Naive thymus-derived CD4-positive, alpha-beta T cell (primary cell): ENCODE data around the gene KLK12. TPM values are rescaled to one million over a fixed set of nuclear protein-coding genes. Genes with fewer than 3 reads are reported as not detected.
A peak's percentile ranks its signal among the peaks of the same experiment; 100 is the strongest.

Experiments
- ATAC-seq: fragments of 150-1000 bp; cut with Tn5 transposase; 2 replicates; pipeline ENCODE4 v1.10.0; 2021; ENCODE audit warnings: mild to moderate bottlenecking, moderate library complexity
- CTCF ChIA-PET: fragments of 350-600 bp; sonication (Branson Sonifier 250); formaldehyde crosslinking; loops from one replicate; lab custom pipeline; 2021; ENCODE audit warnings: antibody characterized with exemption; lab: Charles Lee
- POLR2A ChIA-PET: fragments of 350-600 bp; sonication (Branson Sonifier 250); formaldehyde crosslinking; loops from one replicate; lab custom pipeline; 2021; ENCODE audit warnings: antibody characterized with exemption, inconsistent platforms; lab: Charles Lee
- DNase-seq, 9 donors: peaks; one replicate each; pipeline versions ENCODE4 v3.0.0 to v3.0.0-alpha.2; 2020 to 2022; ENCODE audit warnings: mixed read lengths in 1 of 9
- H3K27ac ChIP-seq: one replicate; pipeline ENCODE4 v1.7.0; 2013; ENCODE audit warnings: mild to moderate bottlenecking, low read depth, low read length, moderate library complexity
- H3K27me3 ChIP-seq, 2 donors: one replicate each; pipeline ENCODE4 v1.7.0; 2013; ENCODE audit warnings: low read length in 2 of 2, mild to moderate bottlenecking in 2 of 2, moderate library complexity in 2 of 2; ENCODE audit not compliant: control insufficient read depth in 2 of 2, insufficient read depth in 2 of 2
- H3K36me3 ChIP-seq, 3 experiments: 1 replicate in 2 of 3; 2 replicates in 1 of 3; pipeline ENCODE4 v1.7.0; 2013; ENCODE audit warnings: low read length in 3 of 3, mild to moderate bottlenecking in 3 of 3, moderate library complexity in 1 of 3; ENCODE audit not compliant: insufficient read depth in 3 of 3, control insufficient read depth in 2 of 3
- H3K4me1 ChIP-seq, 2 donors: one replicate each; pipeline ENCODE4 v1.7.0; 2013; ENCODE audit warnings: low read length in 2 of 2, mild to moderate bottlenecking in 2 of 2, moderate library complexity in 1 of 2; ENCODE audit not compliant: control insufficient read depth in 2 of 2, insufficient read depth in 2 of 2
- H3K4me3 ChIP-seq: 2 replicates; pipeline ENCODE4 v1.7.0; 2013; ENCODE audit warnings: mild to moderate bottlenecking, low read length
- H3K9me3 ChIP-seq, 3 experiments: 1 replicate in 2 of 3; 2 replicates in 1 of 3; pipeline ENCODE4 v1.7.0; 2013; ENCODE audit warnings: low read length in 3 of 3; ENCODE audit not compliant: control insufficient read depth in 2 of 3
- H3K27ac Mint-ChIP-seq, 9 donors: one replicate each; pipeline ENCODE4 v1.8.0; 2020 to 2022; ENCODE audit warnings: mixed read lengths in 9 of 9, mild to moderate bottlenecking in 8 of 9, moderate library complexity in 5 of 9, inconsistent platforms in 2 of 9
- H3K27me3 Mint-ChIP-seq, 5 donors: one replicate each; pipeline ENCODE4 v1.8.0; 2021 to 2022; ENCODE audit warnings: mixed read lengths in 5 of 5, mild to moderate bottlenecking in 1 of 5
- H3K36me3 Mint-ChIP-seq, 5 donors: one replicate each; pipeline ENCODE4 v1.8.0; 2020 to 2022; ENCODE audit warnings: mixed read lengths in 5 of 5, mild to moderate bottlenecking in 3 of 5, inconsistent platforms in 1 of 5
- H3K4me1 Mint-ChIP-seq, 7 donors: one replicate each; pipeline ENCODE4 v1.8.0; 2020 to 2022; ENCODE audit warnings: mixed read lengths in 7 of 7, mild to moderate bottlenecking in 3 of 7, inconsistent platforms in 1 of 7
- H3K4me3 Mint-ChIP-seq, 10 donors: one replicate each; pipeline ENCODE4 v1.8.0; 2020 to 2022; ENCODE audit warnings: mild to moderate bottlenecking in 10 of 10, mixed read lengths in 10 of 10, moderate library complexity in 6 of 10, inconsistent platforms in 2 of 10
- H3K9me3 Mint-ChIP-seq, 11 donors: one replicate each; pipeline ENCODE4 v1.8.0; 2020 to 2022; ENCODE audit warnings: mixed read lengths in 11 of 11, mild to moderate bottlenecking in 4 of 11, inconsistent platforms in 1 of 11, moderate library complexity in 1 of 11
- intact Hi-C, 2 donors: fragments of 100-400 bp; cut with micrococcal nuclease; formaldehyde crosslinking; loops; one replicate each; pipeline ENCODE4 v1.15.1; 2023
- polyA plus RNA-seq, 2 donors: library from polyadenylated mRNA; unstranded; fragments of 300-500 nt; fragmentation: Illumina TruSeq; gene quantifications; one replicate each; pipeline ENCODE4 v1.2.3, GENCODE V29; 2021
- total RNA-seq, 6 experiments: library from RNA in 5 of 6; stranded (reverse) in 5 of 6; gene quantifications; 1 replicate in 5 of 6; 2 replicates in 1 of 6; pipeline ENCODE4 v1.2.3 and lab custom pipeline; 2021 to 2026

Gene KLK12
- total and polyA plus RNA-seq, 7 experiments from 2014 or later: not detected

DNA sequence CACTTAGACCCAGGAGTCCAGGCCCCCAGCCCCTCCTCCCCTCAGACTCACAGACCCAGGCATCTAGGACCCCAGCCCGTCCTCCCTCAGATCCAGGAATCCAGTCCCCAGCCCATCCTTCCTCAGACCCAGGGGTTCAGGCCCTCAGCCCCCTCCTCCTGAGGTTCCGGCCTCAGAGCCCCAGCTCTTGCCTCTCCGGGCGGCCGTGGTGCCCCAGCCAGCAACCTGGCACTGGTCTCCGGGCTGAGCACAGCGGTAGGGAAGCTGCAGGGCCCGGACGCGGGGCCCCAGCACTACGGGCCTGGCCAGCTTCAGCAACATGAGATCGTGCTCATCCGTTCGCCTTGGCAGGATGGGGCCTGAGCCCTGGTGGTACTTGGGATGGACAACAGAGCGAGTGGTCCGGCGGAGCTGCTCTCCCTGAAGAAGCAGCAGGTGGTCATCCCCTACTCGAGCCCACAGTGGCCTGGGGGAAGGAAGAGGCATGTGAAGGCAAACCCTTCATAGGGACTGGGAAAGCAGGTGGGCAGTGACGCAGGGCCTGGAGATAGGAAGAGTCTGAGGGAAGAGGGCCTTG, 19.0 kb downstream of the KLK12 start:
- Histone ChIP-seq H3K9me3 (no peaks in the 10 kb centered on the region), H3K27ac (no peak overlapping the region), H3K27me3 (peaks cover 0 to 8% of the 10 kb centered on the region in 2 donors), H3K4me1 (no peaks in the 10 kb centered on the region), H3K4me3 (no peak overlapping the region), H3K36me3 (no peaks in the 10 kb centered on the region)
- intact Hi-C loops: no loop called here
- CTCF ChIA-PET: no interaction called here
- H3K27me3 Mint-ChIP-seq: peaks cover 60 to 76% (median 64%) of the 10 kb centered on the region in 5 donors
- peaks cover 17 to 25% (median 23%) of the 10 kb centered on the region in 7 donors for H3K4me1 Mint-ChIP-seq
- H3K9me3 Mint-ChIP-seq: peaks cover 0 to 3% (median 0%) of the 10 kb centered on the region in 11 donors
- no peak for ATAC-seq
- peaks cover 0 to 7% (median 0%) of the 10 kb centered on the region in 5 donors for H3K36me3 Mint-ChIP-seq
- H3K4me3 Mint-ChIP-seq: peak overlapping the region in 2 of 10 donors; percentile 19 to 54
- POLR2A ChIA-PET: no interaction called here
- H3K27ac Mint-ChIP-seq: no peak overlapping the region
- no peak for DNase-seq

- intact Hi-C loops: no loop called here
- H3K4me3 Mint-ChIP-seq: no peak overlapping the region
- DNase-seq (no peak), ATAC-seq (no peak)
- H3K4me1 ChIP-seq: no peaks in the 10 kb centered on the region
- peak overlapping the region in 1 of 9 donors; percentile 2 for H3K27ac Mint-ChIP-seq
- POLR2A ChIA-PET: no interaction called here
- H3K9me3 Mint-ChIP-seq: peaks cover 0 to 3% (median 0%) of the 10 kb centered on the region in 11 donors
- H3K27me3 Mint-ChIP-seq: peaks cover 48 to 79% (median 63%) of the 10 kb centered on the region in 5 donors
- CTCF ChIA-PET: no interaction called here
- no peaks in the 10 kb centered on the region for H3K9me3 ChIP-seq
- H3K27me3 ChIP-seq: peaks cover 0 to 8% of the 10 kb centered on the region in 2 donors
- H3K27ac ChIP-seq: no peak overlapping the region
- peaks cover 0 to 7% (median 0%) of the 10 kb centered on the region in 5 donors for H3K36me3 Mint-ChIP-seq
- H3K4me1 Mint-ChIP-seq: peaks cover 13 to 20% (median 17%) of the 10 kb centered on the region in 7 donors
- H3K36me3 ChIP-seq: no peaks in the 10 kb centered on the region
- no peak overlapping the region for H3K4me3 ChIP-seq
These were observed 20.6 kb downstream of the KLK12 start for GRCh38 chr19:51014242-51014641.

DNA sequence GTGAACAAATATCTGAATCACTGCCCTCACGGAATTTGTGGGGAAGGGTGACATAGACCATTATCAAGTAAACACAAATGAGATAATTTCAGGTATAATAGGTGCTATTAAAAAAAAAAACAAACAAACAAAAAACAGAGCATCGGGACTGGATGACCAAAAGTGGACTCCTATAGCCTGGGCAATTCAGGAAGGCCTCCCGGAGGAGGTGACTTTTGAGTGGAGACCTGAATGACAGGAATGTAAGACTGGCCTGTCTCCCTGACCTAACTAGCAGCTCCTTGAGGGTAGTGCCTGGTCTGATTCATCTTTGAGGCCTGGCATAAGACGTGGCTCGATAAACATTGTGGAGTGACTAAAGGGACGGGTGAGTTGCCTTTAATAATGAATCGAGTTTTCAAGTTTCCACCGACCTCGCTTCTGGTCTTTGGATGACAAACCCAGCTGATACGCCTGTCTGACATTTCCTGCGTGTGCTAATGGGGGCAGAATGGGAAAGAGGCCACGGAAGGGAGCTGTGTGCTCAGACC, 22.1 kb downstream of the KLK12 start:
- Histone ChIP-seq H3K4me1 (no peaks in the 10 kb centered on the region), H3K9me3 (no peaks in the 10 kb centered on the region), H3K27ac (no peak overlapping the region), H3K4me3 (no peak overlapping the region), H3K36me3 (no peaks in the 10 kb centered on the region), H3K27me3 (peaks cover 0 to 8% of the 10 kb centered on the region in 2 donors)
- Mint-ChIP-seq H3K4me3 (no peak overlapping the region), H3K36me3 (peaks cover 0 to 6% (median 0%) of the 10 kb centered on the region in 5 donors), H3K4me1 (peaks cover 5 to 11% (median 8%) of the 10 kb centered on the region in 7 donors), H3K27ac (no peak overlapping the region), H3K9me3 (peaks cover 0 to 3% (median 0%) of the 10 kb centered on the region in 11 donors), H3K27me3 (peaks cover 35 to 76% (median 54%) of the 10 kb centered on the region in 5 donors)
- intact Hi-C loops: no loop called here
- no peak for ATAC-seq
- no peak for DNase-seq
- ChIA-PET CTCF (interaction anchor here (0.7 kb wide), 1 partner anchor 149 kb away, joined by 3 read pairs; no protein-coding TSS in a partner anchor), POLR2A (no interaction called here)

DNA sequence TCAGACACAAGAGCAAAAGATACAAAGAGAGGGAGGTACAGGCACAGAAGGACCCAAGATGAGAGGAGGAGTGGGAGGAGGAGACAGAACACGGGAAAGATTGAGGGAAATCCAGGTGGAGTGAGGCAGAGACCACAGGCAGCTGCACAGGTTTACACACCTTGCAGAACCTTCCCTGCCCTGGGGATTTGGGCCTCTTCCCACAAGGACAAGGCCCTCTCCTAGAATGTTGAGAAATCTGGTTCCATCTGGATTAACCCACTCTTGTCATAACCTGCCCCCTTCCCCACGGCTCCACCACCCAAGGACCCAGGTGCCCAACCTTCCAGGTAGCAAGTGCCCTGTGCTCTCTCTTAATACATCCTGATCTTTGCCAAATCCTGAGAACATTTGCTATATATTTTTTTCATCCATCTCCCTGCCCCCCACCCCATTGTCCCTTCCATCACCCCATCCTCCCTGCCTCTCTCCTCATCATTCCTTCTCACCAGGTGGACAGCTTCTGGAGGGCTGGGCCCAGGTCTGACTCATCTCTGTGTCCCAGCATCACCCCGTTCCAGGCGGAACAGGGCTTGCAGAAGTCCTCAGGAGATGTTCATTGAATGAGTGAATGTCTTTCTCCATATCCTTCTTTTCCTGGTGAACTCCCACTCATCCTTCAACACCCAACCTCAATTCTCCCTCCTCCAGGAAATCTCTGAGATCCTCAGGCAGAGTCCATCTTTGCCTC, 24.6 kb downstream of the KLK12 start:
- Mint-ChIP-seq H3K4me1 (peaks cover 0 to 11% (median 0%) of the 10 kb centered on the region in 7 donors), H3K36me3 (peaks cover 0 to 3% (median 0%) of the 10 kb centered on the region in 5 donors), H3K27ac (no peak overlapping the region), H3K9me3 (peaks cover 0 to 3% (median 0%) of the 10 kb centered on the region in 11 donors), H3K27me3 (peaks cover 14 to 60% (median 39%) of the 10 kb centered on the region in 5 donors), H3K4me3 (no peak overlapping the region)
- Histone ChIP-seq H3K36me3 (no peaks in the 10 kb centered on the region), H3K27me3 (peaks cover 0 to 3% of the 10 kb centered on the region in 2 donors), H3K4me3 (no peak overlapping the region), H3K27ac (no peak overlapping the region), H3K4me1 (no peaks in the 10 kb centered on the region), H3K9me3 (no peaks in the 10 kb centered on the region)
- intact Hi-C loops: no loop called here
- DNase-seq (no peak), ATAC-seq (no peak)
- ChIA-PET CTCF (no interaction called here), POLR2A (no interaction called here)

GRCh38 chr19:51009061-51009891, 25.5 kb downstream of the KLK12 start:
- H3K4me1 ChIP-seq: no peaks in the 10 kb centered on the region
- POLR2A ChIA-PET: no interaction called here
- intact Hi-C loops: no loop called here
- H3K27ac Mint-ChIP-seq: no peak overlapping the region
- H3K9me3 ChIP-seq: no peaks in the 10 kb centered on the region
- peaks cover 0 to 3% (median 0%) of the 10 kb centered on the region in 5 donors for H3K36me3 Mint-ChIP-seq
- H3K27ac ChIP-seq: no peak overlapping the region
- ATAC-seq (no peak), DNase-seq (no peak)
- no peaks in the 10 kb centered on the region for H3K36me3 ChIP-seq
- H3K27me3 ChIP-seq: no peaks in the 10 kb centered on the region
- H3K4me3 ChIP-seq: no peak overlapping the region
- CTCF ChIA-PET: no interaction called here
- H3K4me3 Mint-ChIP-seq: no peak overlapping the region
- peaks cover 5 to 51% (median 29%) of the 10 kb centered on the region in 5 donors for H3K27me3 Mint-ChIP-seq
- H3K4me1 Mint-ChIP-seq: peaks cover 0 to 4% (median 0%) of the 10 kb centered on the region in 7 donors
- peaks cover 0 to 3% (median 0%) of the 10 kb centered on the region in 11 donors for H3K9me3 Mint-ChIP-seq

GRCh38 chr19:51007488-51007887, 27.3 kb downstream of the KLK12 start:
- Histone ChIP-seq H3K4me3 (no peak overlapping the region), H3K9me3 (no peaks in the 10 kb centered on the region), H3K4me1 (no peaks in the 10 kb centered on the region), H3K36me3 (no peaks in the 10 kb centered on the region), H3K27ac (no peak overlapping the region), H3K27me3 (peaks cover 0 to 1% of the 10 kb centered on the region in 2 donors)
- Mint-ChIP-seq H3K36me3 (peaks cover 0 to 3% (median 0%) of the 10 kb centered on the region in 5 donors), H3K4me3 (no peak overlapping the region), H3K27me3 (peaks cover 0 to 46% (median 31%) of the 10 kb centered on the region in 5 donors), H3K27ac (peak overlapping the region in 1 of 9 donors; percentile 32), H3K9me3 (peaks cover 0 to 3% (median 0%) of the 10 kb centered on the region in 11 donors), H3K4me1 (peaks cover 0 to 4% (median 0%) of the 10 kb centered on the region in 7 donors)
- intact Hi-C loops: no loop called here
- ChIA-PET POLR2A (no interaction called here), CTCF (no interaction called here)
- DNase-seq: no peak
- no peak for ATAC-seq
